Measurements from ENCODE around the gene MED13L.

The MED13L gene

GRCh38 chr12:116216022-116216756 is 61.3 kb downstream of the MED13L start:
- TF ChIP-seq SIN3A (IDR thresholded peaks at IDR 0.05; ENCODE audit: borderline replicate concordance, insufficient read depth, low read length) = no peak
- no peak for TF ChIP-seq POLR2AphosphoS5 (IDR thresholded peaks at IDR 0.05; ENCODE audit: low read depth, low read length)
- TF ChIP-seq FOXP2 (optimal IDR thresholded peaks at IDR 0.05; ENCODE audit: borderline replicate concordance, extremely low read depth, extremely low read length, insufficient read depth) = no peak
- no peak for TF ChIP-seq REST (IDR thresholded peaks at IDR 0.05; ENCODE audit: insufficient read depth in 1 of 2, low read depth in 2 of 2, low read length in 2 of 2)
- no peak for TF ChIP-seq TAF1 (IDR thresholded peaks at IDR 0.05; ENCODE audit: borderline replicate concordance, insufficient read depth, low read length)

DNA sequence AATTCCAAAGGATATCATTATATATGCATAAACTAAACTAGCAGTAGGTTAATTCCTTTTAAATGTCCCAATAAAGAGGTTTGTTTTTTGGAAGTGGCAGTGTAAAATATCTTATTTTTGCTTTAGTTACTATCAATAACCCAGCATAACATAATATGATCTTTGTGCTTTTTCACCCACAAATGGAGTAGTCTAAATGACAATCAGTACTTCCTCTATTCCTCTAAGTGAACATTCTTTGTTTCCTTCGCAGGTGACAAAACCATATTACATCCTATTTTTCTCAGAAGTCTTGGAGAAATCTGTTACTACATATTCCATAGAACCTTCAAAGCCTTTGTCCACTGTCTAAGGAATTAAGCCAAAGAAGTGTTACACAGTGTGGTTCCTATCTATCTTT is 62.5 kb downstream of the MED13L start:
- no peak for TF ChIP-seq SIN3A (IDR thresholded peaks at IDR 0.05; ENCODE audit: borderline replicate concordance, insufficient read depth, low read length)
- no peak for TF ChIP-seq POLR2AphosphoS5 (IDR thresholded peaks at IDR 0.05; ENCODE audit: low read depth, low read length)
- TF ChIP-seq REST (IDR thresholded peaks at IDR 0.05; ENCODE audit: insufficient read depth in 1 of 2, low read depth in 2 of 2, low read length in 2 of 2) = no peak
- TF ChIP-seq TAF1 (IDR thresholded peaks at IDR 0.05; ENCODE audit: borderline replicate concordance, insufficient read depth, low read length) = no peak
- TF ChIP-seq FOXP2 (optimal IDR thresholded peaks at IDR 0.05; ENCODE audit: borderline replicate concordance, extremely low read depth, extremely low read length, insufficient read depth) = no peak

DNA sequence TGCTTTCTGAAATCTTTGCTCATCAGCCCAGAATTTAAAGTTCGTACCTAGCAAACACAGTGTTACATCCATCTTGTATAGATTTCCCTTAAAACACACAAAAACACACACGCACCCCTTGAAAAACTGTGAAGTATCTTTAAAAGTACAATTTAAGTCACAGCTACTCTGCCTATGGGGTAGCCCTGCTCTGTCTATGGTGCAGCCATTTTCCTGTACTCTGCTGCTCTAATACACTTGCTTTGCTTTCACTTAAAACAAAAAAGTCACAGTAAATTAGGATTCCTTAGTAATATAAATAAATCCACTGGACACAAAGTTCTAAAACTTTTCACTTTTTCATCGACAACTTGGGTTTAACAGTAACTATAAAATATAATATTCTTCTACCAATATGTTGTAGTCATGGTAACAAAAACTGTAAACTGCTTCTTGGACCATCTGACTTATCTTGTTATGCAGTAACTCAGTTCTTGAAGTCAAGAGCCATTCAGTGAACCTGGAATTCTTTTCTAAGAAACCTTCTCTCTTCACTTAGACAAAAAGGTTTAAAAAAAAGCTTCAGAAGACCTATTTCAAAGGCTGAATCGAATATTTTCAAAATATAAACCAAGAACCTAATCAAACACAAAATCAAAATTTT is 63.5 kb downstream of the MED13L start:
- TF ChIP-seq TAF1 (IDR thresholded peaks at IDR 0.05; ENCODE audit: borderline replicate concordance, insufficient read depth, low read length) (no peak), SIN3A (IDR thresholded peaks at IDR 0.05; ENCODE audit: borderline replicate concordance, insufficient read depth, low read length) (no peak), REST (IDR thresholded peaks at IDR 0.05; ENCODE audit: insufficient read depth in 1 of 2, low read depth in 2 of 2, low read length in 2 of 2) (no peak), POLR2AphosphoS5 (IDR thresholded peaks at IDR 0.05; ENCODE audit: low read depth, low read length) (no peak), FOXP2 (optimal IDR thresholded peaks at IDR 0.05; ENCODE audit: borderline replicate concordance, extremely low read depth, extremely low read length, insufficient read depth) (no peak)

DNA sequence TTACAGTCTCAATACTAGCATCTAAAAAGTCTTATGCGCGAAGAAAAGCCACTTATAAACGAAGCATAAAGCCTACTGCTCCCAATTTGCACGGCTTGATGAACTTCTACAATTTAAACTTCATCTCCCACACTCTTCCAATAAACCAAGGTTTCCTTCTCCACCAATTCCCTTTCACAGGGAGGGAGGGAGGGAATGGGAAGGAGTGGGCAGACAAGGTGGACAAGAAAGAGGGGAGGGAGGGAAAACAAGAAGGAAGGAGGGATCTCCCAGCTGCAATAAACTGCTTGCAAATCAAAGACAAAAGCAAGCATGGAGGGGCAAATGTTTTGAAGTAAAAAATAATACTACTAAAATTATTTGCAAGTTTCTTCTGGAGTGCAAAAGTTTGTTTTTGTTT is 64.5 kb downstream of the MED13L start:
- TF ChIP-seq SIN3A (IDR thresholded peaks at IDR 0.05; ENCODE audit: borderline replicate concordance, insufficient read depth, low read length) = no peak
- no peak for TF ChIP-seq POLR2AphosphoS5 (IDR thresholded peaks at IDR 0.05; ENCODE audit: low read depth, low read length)
- no peak for TF ChIP-seq REST (IDR thresholded peaks at IDR 0.05; ENCODE audit: insufficient read depth in 1 of 2, low read depth in 2 of 2, low read length in 2 of 2)
- no peak for TF ChIP-seq FOXP2 (optimal IDR thresholded peaks at IDR 0.05; ENCODE audit: borderline replicate concordance, extremely low read depth, extremely low read length, insufficient read depth)
- no peak for TF ChIP-seq TAF1 (IDR thresholded peaks at IDR 0.05; ENCODE audit: borderline replicate concordance, insufficient read depth, low read length)

Measured in PFSK-1 (cell line).